Measurements from ENCODE around the gene KRI1.
"Not testable (repeated sequence)": the region's sequence is repeated elsewhere in the genome, so short reads cannot be mapped to it uniquely, and the experiment has no call there.

Gene KRI1

DNA sequence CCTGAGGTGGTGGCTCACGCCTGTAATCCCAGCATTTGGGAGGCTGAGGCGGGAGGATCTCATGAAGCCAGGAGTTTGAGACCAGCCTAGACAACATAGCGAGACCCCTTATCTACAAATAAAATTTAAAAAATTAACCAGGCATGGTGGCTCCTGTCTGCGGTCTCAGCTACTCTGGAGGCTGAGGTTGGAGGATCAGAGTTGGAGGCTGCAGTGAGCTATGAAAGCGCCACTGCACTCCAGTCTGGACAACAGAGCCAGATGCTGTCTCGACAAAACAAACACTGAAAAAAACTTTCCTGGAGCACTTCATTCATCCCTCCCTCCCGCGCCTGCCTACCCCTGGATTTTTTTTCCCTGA lies 22.8 kb downstream of the KRI1 start:
- no peak for DNase-seq (ENCODE audit: low read depth)
- H3K4me3 ChIP-seq (ENCODE audit: low read length), result peak overlapping the region; percentile 83
- no peak for TF ChIP-seq CTCF (IDR thresholded peaks at IDR 0.05; ENCODE audit: insufficient read depth, low read depth, low read length, missing control alignments)

- not testable (repeated sequence) for DNase-seq (ENCODE audit: low read depth); H3K4me3 ChIP-seq (ENCODE audit: low read length)
Measured at GRCh38 chr19:10539016-10539415, 26.8 kb downstream of the KRI1 start.

- no peak for DNase-seq (ENCODE audit: low read depth)
- H3K4me3 ChIP-seq (ENCODE audit: low read length), result no peak overlapping the region
- TF ChIP-seq CTCF (IDR thresholded peaks at IDR 0.05; ENCODE audit: insufficient read depth, low read depth, low read length, missing control alignments), result no peak
Measured at GRCh38 chr19:10538204-10538983, 27.4 kb downstream of the KRI1 start.

- DNase-seq (ENCODE audit: low read depth), result peak; percentile 32
- no peak overlapping the region for H3K4me3 ChIP-seq (ENCODE audit: low read length)
- TF ChIP-seq CTCF (IDR thresholded peaks at IDR 0.05; ENCODE audit: insufficient read depth, low read depth, low read length, missing control alignments), result no peak
Measured at GRCh38 chr19:10537668-10538067, 28.1 kb downstream of the KRI1 start.

- no peak for TF ChIP-seq CTCF (IDR thresholded peaks at IDR 0.05; ENCODE audit: insufficient read depth, low read depth, low read length, missing control alignments)
- peak; percentile 98 for DNase-seq (ENCODE audit: low read depth)
- H3K4me3 ChIP-seq (ENCODE audit: low read length), result no peak overlapping the region
Measured at GRCh38 chr19:10535613-10536012, 30.2 kb downstream of the KRI1 start.

DNA sequence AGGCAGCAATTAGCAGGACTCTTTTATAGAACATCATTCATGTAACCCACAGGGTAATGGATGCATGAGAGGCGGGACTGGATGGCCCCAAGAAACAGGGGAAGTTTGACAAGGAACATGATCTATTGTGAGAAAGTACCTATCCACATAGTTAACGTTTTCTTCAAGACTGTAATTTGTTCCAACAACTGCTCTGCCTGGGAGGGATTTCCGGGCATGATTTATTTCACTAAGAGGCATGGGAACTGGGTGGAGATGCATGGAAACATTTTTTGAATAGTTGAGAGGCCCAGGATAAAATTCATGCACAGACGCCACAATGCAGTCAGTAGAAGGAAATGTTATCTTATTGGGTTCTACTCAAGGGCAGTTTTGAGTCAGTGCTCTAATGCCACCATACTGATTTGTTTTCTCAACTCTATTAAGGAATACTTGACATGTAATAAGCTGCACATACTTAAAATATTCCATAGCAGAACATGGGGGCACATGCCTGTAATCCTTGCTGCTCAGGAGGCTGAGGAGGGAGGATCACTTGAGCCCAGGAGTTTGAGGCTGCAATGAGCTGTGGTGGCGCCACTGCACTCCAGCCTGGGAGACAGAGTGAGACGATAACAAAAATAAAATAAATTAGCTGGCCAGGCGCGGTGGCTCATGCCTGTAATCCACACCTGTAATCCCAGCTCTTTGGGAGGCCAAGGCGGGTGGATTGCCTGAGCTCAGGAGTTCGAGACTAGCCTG lies 32.0 kb downstream of the KRI1 start:
- peak; percentile 94 for DNase-seq (ENCODE audit: low read depth)
- TF ChIP-seq CTCF (IDR thresholded peaks at IDR 0.05; ENCODE audit: insufficient read depth, low read depth, low read length, missing control alignments), result no peak
- no peak overlapping the region for H3K4me3 ChIP-seq (ENCODE audit: low read length)

DNA sequence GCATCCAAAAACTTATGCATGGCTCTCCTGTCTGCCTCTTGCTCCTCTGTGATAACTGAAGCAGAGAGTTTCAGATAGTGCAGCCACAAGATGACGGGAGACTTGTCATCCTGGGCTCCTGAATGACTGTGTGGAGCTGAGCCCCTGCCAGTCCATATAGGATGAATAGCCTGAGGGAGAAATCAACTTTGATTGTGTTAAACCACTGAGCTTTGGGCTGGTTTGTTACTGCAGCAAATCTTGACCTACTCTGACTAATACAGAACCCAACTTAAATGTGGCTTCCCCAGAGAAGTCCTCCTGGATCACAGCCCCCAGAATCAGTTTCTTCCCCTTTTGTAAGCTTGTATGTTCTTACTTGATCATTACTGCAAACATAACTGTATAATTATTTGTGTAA lies 33.4 kb downstream of the KRI1 start:
- no peak for DNase-seq (ENCODE audit: low read depth)
- H3K4me3 ChIP-seq (ENCODE audit: low read length), result no peak overlapping the region
- no peak for TF ChIP-seq CTCF (IDR thresholded peaks at IDR 0.05; ENCODE audit: insufficient read depth, low read depth, low read length, missing control alignments)

GRCh38 chr19:10526887-10527286 lies 38.9 kb downstream of the KRI1 start:
- H3K4me3 ChIP-seq (ENCODE audit: low read length); DNase-seq (ENCODE audit: low read depth): not testable (repeated sequence)

All from epithelial cell of esophagus (primary cell).